MCF 10A (cell line): ENCODE data around the gene ALDH3A2. TPM values are rescaled to one million over a fixed set of nuclear protein-coding genes. Genes with fewer than 3 reads are reported as not detected.
A peak's percentile ranks its signal among the peaks of the same experiment; 100 is the strongest.

Experiments
- BruUV-seq: library from RNA; stranded (reverse); fragments of 400-500 nt; replicated peaks from 2 replicates; lab custom pipeline; 2021; lab: Mats Ljungman, UMichigan
- CTCF ChIA-PET: fragments of 300-600 bp; sonication (Branson Sonifier 250); formaldehyde crosslinking; extraction: SDS; loops from one replicate; lab custom pipeline; 2021; ENCODE audit warnings: antibody characterized with exemption, inconsistent platforms; lab: Yijun Ruan, JAX
- POLR2A ChIA-PET: fragments of 300-600, 350-650 bp; sonication (Branson Sonifier 250); formaldehyde crosslinking; extraction: SDS; loops from one replicate; lab custom pipeline; 2020; ENCODE audit warnings: antibody characterized with exemption, inconsistent platforms; lab: Yijun Ruan, JAX
- DNase-seq: peaks from one replicate; pipeline ENCODE4 v3.0.0-alpha.2; 2018; ENCODE audit not compliant: unreplicated experiment
- H3K27ac Mint-ChIP-seq: one replicate; pipeline ENCODE4 v1.8.0; 2022; ENCODE audit warnings: mild to moderate bottlenecking, low read depth, mixed read lengths; ENCODE audit not compliant: unreplicated experiment
- H3K27me3 Mint-ChIP-seq: one replicate; pipeline ENCODE4 v1.8.0; 2022; ENCODE audit warnings: mixed read lengths; ENCODE audit not compliant: insufficient read depth, unreplicated experiment
- H3K36me3 Mint-ChIP-seq: one replicate; pipeline ENCODE4 v1.8.0; 2022; ENCODE audit warnings: mild to moderate bottlenecking, moderate library complexity, mixed read lengths; ENCODE audit not compliant: insufficient read depth, unreplicated experiment
- H3K4me1 Mint-ChIP-seq: one replicate; pipeline ENCODE4 v1.8.0; 2022; ENCODE audit warnings: mixed read lengths; ENCODE audit not compliant: insufficient read depth, unreplicated experiment
- H3K4me3 Mint-ChIP-seq: one replicate; pipeline ENCODE4 v1.8.0; 2022; ENCODE audit warnings: mild to moderate bottlenecking, moderate library complexity, mixed read lengths; ENCODE audit not compliant: unreplicated experiment
- H3K9me3 Mint-ChIP-seq: one replicate; pipeline ENCODE4 v1.8.0; 2022; ENCODE audit warnings: mixed read lengths; ENCODE audit not compliant: unreplicated experiment
- intact Hi-C: fragments of 100-400 bp; cut with micrococcal nuclease; formaldehyde crosslinking; loops from 2 replicates; pipeline ENCODE4 v1.14.1; 2022
- total RNA-seq: library from RNA; stranded (reverse); gene quantifications from 2 replicates; pipeline ENCODE4 v1.2.3, GENCODE V29; 2022
- TF ChIP-seq, protein P1 (sequence below): fragments of 200-600 bp; IDR thresholded peaks from one replicate; pipeline ENCODE4 v1.8.0; 2022; ENCODE audit warnings: antibody characterized with exemption, mild to moderate bottlenecking; ENCODE audit not compliant: unreplicated experiment

The ALDH3A2 gene
- total RNA-seq, 1 experiment from 2014 or later = 50.9 TPM

DNA sequence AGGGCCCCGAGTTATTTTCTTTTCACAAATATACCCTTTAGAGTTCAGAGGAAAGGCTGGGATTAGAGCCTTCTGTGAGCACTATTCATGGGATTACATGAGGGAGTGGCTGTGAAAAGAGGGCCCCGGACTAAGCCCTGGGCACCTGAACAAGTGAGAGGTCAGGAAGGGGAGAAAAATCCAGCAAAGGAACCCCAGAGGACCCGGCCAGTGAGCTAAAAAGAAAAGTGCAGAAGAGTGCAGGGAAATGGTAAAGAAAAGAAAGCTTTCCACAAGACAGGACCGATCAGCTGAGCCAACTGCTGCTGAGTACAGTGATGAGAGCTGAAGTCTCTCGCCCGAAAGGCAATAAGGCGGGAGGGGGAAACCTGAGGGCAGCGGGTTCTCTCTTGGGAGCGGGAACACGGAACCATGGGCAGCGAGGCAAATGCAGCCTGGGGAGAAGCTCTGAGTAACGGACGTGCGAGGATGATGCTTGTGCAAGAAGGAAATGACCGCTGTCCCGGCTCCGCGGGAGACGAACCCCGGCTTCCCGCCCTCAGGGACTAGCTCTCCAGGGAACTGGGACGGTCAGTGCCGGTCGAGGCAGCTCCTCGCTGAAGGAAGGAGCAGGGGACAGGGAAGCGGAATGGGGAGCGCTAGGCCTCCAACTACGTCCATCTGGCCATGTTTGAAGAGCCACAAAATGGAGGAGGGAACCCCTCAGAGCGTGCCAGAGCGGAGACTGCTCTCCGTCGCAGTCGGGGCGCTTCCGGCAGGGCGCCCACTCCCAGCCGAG lies 665 bp upstream of the ALDH3A2 start:
- Mint-ChIP-seq H3K27ac (peak overlapping the region; percentile 97), H3K9me3 (no peaks in the 10 kb centered on the region), H3K4me3 (peak overlapping the region; percentile 97), H3K36me3 (peaks cover 11% of the 10 kb centered on the region), H3K27me3 (no peaks in the 10 kb centered on the region), H3K4me1 (peaks cover 57% of the 10 kb centered on the region)
- intact Hi-C loops = loop anchor here (1.0 to 5.0 kb wide), 3 partner anchors 79 to 286 kb away; partner anchors contain the start of gene B9D1
- BruUV-seq = TSS peak; percentile 73
- peak; percentile 82 for DNase-seq
- CTCF ChIA-PET = interaction anchor here (0.5 to 3.9 kb wide), 17 partner anchors 14 to 285 kb away, joined by 3 to 22 read pairs (median 4); partner anchors contain the start of gene B9D1
- POLR2A ChIA-PET = interaction anchor here (0.6 to 12.2 kb wide), 42 partner anchors 8 to 1639 kb away, joined by 3 to 340 read pairs (median 5); partner anchors contain the start of genes ALDH3A1 and MAPK7
- TF ChIP-seq, protein P1, sequence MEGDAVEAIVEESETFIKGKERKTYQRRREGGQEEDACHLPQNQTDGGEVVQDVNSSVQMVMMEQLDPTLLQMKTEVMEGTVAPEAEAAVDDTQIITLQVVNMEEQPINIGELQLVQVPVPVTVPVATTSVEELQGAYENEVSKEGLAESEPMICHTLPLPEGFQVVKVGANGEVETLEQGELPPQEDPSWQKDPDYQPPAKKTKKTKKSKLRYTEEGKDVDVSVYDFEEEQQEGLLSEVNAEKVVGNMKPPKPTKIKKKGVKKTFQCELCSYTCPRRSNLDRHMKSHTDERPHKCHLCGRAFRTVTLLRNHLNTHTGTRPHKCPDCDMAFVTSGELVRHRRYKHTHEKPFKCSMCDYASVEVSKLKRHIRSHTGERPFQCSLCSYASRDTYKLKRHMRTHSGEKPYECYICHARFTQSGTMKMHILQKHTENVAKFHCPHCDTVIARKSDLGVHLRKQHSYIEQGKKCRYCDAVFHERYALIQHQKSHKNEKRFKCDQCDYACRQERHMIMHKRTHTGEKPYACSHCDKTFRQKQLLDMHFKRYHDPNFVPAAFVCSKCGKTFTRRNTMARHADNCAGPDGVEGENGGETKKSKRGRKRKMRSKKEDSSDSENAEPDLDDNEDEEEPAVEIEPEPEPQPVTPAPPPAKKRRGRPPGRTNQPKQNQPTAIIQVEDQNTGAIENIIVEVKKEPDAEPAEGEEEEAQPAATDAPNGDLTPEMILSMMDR = no peak

DNA sequence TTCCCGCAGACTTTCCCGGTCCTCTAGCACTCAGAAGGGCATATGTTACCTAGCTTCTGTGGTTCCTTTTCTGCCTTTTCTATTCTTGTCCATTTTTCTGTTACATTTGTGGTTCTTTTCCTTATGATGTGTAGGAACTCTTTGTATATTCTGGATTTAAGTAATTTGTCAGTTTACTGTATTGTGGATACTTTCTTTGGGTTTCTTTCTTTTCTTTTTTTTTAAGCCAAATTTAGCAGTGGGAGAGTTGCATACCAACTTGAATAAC lies 657 bp downstream of the ALDH3A2 start:
- TF ChIP-seq, protein P1 = no peak
- peaks cover 24% of the 10 kb centered on the region for H3K36me3 Mint-ChIP-seq
- peak overlapping the region; percentile 97 for H3K4me3 Mint-ChIP-seq
- POLR2A ChIA-PET = interaction anchor here (0.6 to 12.2 kb wide), 29 partner anchors 8 to 1637 kb away, joined by 3 to 340 read pairs (median 7); partner anchors contain the start of genes ALDH3A1, B9D1 and MAPK7
- peaks cover 57% of the 10 kb centered on the region for H3K4me1 Mint-ChIP-seq
- no peaks in the 10 kb centered on the region for H3K27me3 Mint-ChIP-seq
- peak overlapping the region; percentile 97 for H3K27ac Mint-ChIP-seq
- no peaks in the 10 kb centered on the region for H3K9me3 Mint-ChIP-seq
- DNase-seq = no peak
- no TSS peak for BruUV-seq
- intact Hi-C loops = loop anchor here (1.0 to 5.0 kb wide), 3 partner anchors 78 to 287 kb away; partner anchors contain the start of gene B9D1
- CTCF ChIA-PET = interaction anchor here (0.6 to 3.9 kb wide), 11 partner anchors 38 to 136 kb away, joined by 3 to 22 read pairs (median 6); no protein-coding TSS in a partner anchor

DNA sequence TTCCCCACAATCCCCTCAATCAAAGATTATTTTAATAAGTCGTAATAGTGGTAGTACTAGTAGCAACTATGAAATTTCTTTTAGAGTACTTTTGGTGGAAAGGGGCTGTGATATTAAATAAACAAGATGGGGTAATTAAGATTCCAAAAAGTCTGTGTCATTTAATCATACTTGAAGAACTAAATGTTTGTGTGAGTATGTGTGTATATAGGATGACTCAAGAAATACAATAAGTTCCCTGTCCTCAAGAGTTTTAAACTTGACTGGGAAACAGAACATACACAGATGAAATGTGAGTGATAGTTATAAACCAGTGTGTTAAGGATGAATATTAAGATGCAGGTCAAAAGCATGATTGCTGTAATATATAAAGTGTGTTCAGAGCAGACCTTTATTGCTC lies 2.3 kb downstream of the ALDH3A2 start:
- peak overlapping the region; percentile 97 for H3K27ac Mint-ChIP-seq
- intact Hi-C loops = no loop called here
- no TSS peak for BruUV-seq
- DNase-seq = peak; percentile 20
- TF ChIP-seq, protein P1 = no peak
- POLR2A ChIA-PET = interaction anchor here (1.4 to 12.2 kb wide), 4 partner anchors 10 to 138 kb away, joined by 3 to 340 read pairs (median 96); no protein-coding TSS in a partner anchor
- peaks cover 41% of the 10 kb centered on the region for H3K36me3 Mint-ChIP-seq
- H3K9me3 Mint-ChIP-seq = no peaks in the 10 kb centered on the region
- CTCF ChIA-PET = interaction anchor here (0.6 to 3.9 kb wide), 2 partner anchors 102 to 110 kb away, joined by 3 to 22 read pairs; no protein-coding TSS in a partner anchor
- H3K4me3 Mint-ChIP-seq = peak overlapping the region; percentile 97
- no peaks in the 10 kb centered on the region for H3K27me3 Mint-ChIP-seq
- H3K4me1 Mint-ChIP-seq = peaks cover 45% of the 10 kb centered on the region
